Measurements from ENCODE around the gene TCF19.

GRCh38 chr6:31162463-31163165 is 4.2 kb downstream of the TCF19 start:
- TF ChIP-seq CTCF (conservative IDR thresholded peaks at IDR 0.05 in 1 of 2, IDR thresholded peaks at IDR 0.05 in 1 of 2; ENCODE audit: low read depth in 1 of 2, low read length in 2 of 2) (no peak), EZH2 (IDR thresholded peaks at IDR 0.05; ENCODE audit: low read length, missing control alignments) (no peak)

Data from fibroblast of lung (primary cell).